ENCODE results near the gene FAM3B. TPM values are rescaled to one million over a fixed set of nuclear protein-coding genes. Genes with fewer than 3 reads are reported as not detected.

FAM3B gene
- total and polyA plus RNA-seq, 9 of the 15 experiments (the other 6 are each of a cell fraction or from before 2014, with no cell fraction given), result 0.04 to 0.18 (median 0.12) TPM; not detected in 5

GRCh38 chr21:41360072-41360821 is 43.6 kb downstream of the FAM3B start:
- DNase-seq (ENCODE audit: extremely low read depth in 1 of 4, low spot score in 3 of 4) (peak in 1 of 4 experiments; percentile 14), FAIRE-seq (no peak), ATAC-seq (peak; percentile 71)
- no peaks in the 10 kb centered on the region for H3K9me3 ChIP-seq (replicated peaks; ENCODE audit: control insufficient read depth, insufficient read depth, low read depth, low read length)
- no peak overlapping the region for H3K4me2 ChIP-seq (ENCODE audit: insufficient read depth, low read length)
- no peaks in the 10 kb centered on the region for H3K36me3 ChIP-seq (ENCODE audit: control insufficient read depth, insufficient read depth, low read length)
- peaks cover 12 to 41% of the 10 kb centered on the region in 2 experiments; a peak in 4 of 5 replicates for H3K27me3 ChIP-seq (ENCODE audit: control insufficient read depth in 2 of 2, insufficient read depth in 2 of 2, low read length in 2 of 2)
- H3K9me1 ChIP-seq (ENCODE audit: control insufficient read depth, insufficient read depth, low read length), result no peaks in the 10 kb centered on the region
- no peaks in the 10 kb centered on the region for H4K20me1 ChIP-seq (replicated peaks; ENCODE audit: control insufficient read depth, insufficient read depth, low read length)
- CTCF ChIA-PET (ENCODE audit: low intra/inter-chr PET ratio), result no interaction called here
- BruUV-seq (replicated peaks), result no TSS peak
- H3K79me2 ChIP-seq (ENCODE audit: control insufficient read depth, insufficient read depth, low read length), result no peaks in the 10 kb centered on the region
- H3K4me1 ChIP-seq (replicated peaks in 1 of 2; ENCODE audit: control insufficient read depth in 2 of 2, insufficient read depth in 2 of 2, low read length in 2 of 2), result no peaks in the 10 kb centered on the region; a peak in 1 of 5 replicates
- in situ Hi-C loops (cut with MboI), result no loop called here
- H3K27ac ChIP-seq (ENCODE audit: extremely low read depth, low read depth, low read length), result no peak overlapping the region
- no peak overlapping the region for H2AFZ ChIP-seq (ENCODE audit: low read depth, low read length)
- no peak overlapping the region for H3K9ac ChIP-seq (ENCODE audit: insufficient read depth in 1 of 2, low read depth in 2 of 2, low read length in 2 of 2)
- intact Hi-C loops (cut with micrococcal nuclease), result no loop called here
- POLR2A ChIA-PET, result no interaction called here
- 2% methylated on average over 22 of the region's 22 CpGs for WGBS (ENCODE audit: insufficient coverage, low coverage, missing lambda C conversion rate)
- H3K4me3 ChIP-seq, result no peak overlapping the region
- peak in 1 of 2 experiments; percentile 36; a peak in 1 of 4 replicates for TF ChIP-seq RAD21 (CRISPR knock-in tag; conservative IDR thresholded peaks at IDR 0.05 in 1 of 2, IDR thresholded peaks at IDR 0.05 in 1 of 2)
- TF ChIP-seq, protein P1, sequence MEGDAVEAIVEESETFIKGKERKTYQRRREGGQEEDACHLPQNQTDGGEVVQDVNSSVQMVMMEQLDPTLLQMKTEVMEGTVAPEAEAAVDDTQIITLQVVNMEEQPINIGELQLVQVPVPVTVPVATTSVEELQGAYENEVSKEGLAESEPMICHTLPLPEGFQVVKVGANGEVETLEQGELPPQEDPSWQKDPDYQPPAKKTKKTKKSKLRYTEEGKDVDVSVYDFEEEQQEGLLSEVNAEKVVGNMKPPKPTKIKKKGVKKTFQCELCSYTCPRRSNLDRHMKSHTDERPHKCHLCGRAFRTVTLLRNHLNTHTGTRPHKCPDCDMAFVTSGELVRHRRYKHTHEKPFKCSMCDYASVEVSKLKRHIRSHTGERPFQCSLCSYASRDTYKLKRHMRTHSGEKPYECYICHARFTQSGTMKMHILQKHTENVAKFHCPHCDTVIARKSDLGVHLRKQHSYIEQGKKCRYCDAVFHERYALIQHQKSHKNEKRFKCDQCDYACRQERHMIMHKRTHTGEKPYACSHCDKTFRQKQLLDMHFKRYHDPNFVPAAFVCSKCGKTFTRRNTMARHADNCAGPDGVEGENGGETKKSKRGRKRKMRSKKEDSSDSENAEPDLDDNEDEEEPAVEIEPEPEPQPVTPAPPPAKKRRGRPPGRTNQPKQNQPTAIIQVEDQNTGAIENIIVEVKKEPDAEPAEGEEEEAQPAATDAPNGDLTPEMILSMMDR (IDR thresholded peaks at IDR 0.05 in 2 of 3, conservative IDR thresholded peaks at IDR 0.05 in 1 of 3; ENCODE audit: insufficient read depth in 2 of 3, low read depth in 1 of 3, low read length in 3 of 3), result peak; percentile 32 to 44 (median 35); a peak in 4 of 6 replicates
- TF ChIP-seq HOXB6 (CRISPR knock-in tag; IDR thresholded peaks at IDR 0.05; ENCODE audit: borderline replicate concordance), result no peak
- no peak for TF ChIP-seq SMARCA5 (IDR thresholded peaks at IDR 0.05)
- no peak for TF ChIP-seq ZNF740 (CRISPR knock-in tag; IDR thresholded peaks at IDR 0.05)
- no peak for TF ChIP-seq ZNF740 (tag; IDR thresholded peaks at IDR 0.05)
- no peak for TF ChIP-seq E2F3 (CRISPR knock-in tag; IDR thresholded peaks at IDR 0.05)
- no peak for TF ChIP-seq NKRF (IDR thresholded peaks at IDR 0.05; ENCODE audit: borderline replicate concordance)
- TF ChIP-seq CBFA2T3 (IDR thresholded peaks at IDR 0.05), result no peak
- no peak for TF ChIP-seq KAT2B (IDR thresholded peaks at IDR 0.05; ENCODE audit: low read depth, low read length)
- no peak for TF ChIP-seq NR2C1 (IDR thresholded peaks at IDR 0.05)
- no peak for TF ChIP-seq NR2C1 (tag; IDR thresholded peaks at IDR 0.05)
- no peak for TF ChIP-seq TSC22D4 (tag; IDR thresholded peaks at IDR 0.05)
- TF ChIP-seq ASH1L (IDR thresholded peaks at IDR 0.05; ENCODE audit: borderline replicate concordance, low read depth, partially characterized antibody), result no peak
- TF ChIP-seq ZNF12 (CRISPR knock-in tag; IDR thresholded peaks at IDR 0.05), result no peak
- TF ChIP-seq, protein P2, sequence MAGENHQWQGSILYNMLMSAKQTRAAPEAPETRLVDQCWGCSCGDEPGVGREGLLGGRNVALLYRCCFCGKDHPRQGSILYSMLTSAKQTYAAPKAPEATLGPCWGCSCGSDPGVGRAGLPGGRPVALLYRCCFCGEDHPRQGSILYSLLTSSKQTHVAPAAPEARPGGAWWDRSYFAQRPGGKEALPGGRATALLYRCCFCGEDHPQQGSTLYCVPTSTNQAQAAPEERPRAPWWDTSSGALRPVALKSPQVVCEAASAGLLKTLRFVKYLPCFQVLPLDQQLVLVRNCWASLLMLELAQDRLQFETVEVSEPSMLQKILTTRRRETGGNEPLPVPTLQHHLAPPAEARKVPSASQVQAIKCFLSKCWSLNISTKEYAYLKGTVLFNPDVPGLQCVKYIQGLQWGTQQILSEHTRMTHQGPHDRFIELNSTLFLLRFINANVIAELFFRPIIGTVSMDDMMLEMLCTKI (IDR thresholded peaks at IDR 0.05; ENCODE audit: partially characterized antibody), result no peak
